SU-DHL-6 (cell line): ENCODE data around the gene FANCC.

ENCODE experiments used
- CTCF ChIP-seq: fragments of 200-600 bp; sonication (generic); IDR thresholded peaks from one replicate; pipeline ENCODE4 v1.5.1; 2017; ENCODE audit warnings: antibody characterized with exemption, mild to moderate bottlenecking, low read length, moderate library complexity; ENCODE audit not compliant: insufficient read depth, poor library complexity, severe bottlenecking
- EZH2phosphoT487 ChIP-seq: fragments of 200-600 bp; sonication (generic), shearing (Covaris generic); conservative IDR thresholded peaks from 2 replicates; pipeline ENCODE4 v1.6.1; 2018; ENCODE audit warnings: mild to moderate bottlenecking, antibody characterized with exemption, low read length, moderate library complexity, mixed read lengths

DNA sequence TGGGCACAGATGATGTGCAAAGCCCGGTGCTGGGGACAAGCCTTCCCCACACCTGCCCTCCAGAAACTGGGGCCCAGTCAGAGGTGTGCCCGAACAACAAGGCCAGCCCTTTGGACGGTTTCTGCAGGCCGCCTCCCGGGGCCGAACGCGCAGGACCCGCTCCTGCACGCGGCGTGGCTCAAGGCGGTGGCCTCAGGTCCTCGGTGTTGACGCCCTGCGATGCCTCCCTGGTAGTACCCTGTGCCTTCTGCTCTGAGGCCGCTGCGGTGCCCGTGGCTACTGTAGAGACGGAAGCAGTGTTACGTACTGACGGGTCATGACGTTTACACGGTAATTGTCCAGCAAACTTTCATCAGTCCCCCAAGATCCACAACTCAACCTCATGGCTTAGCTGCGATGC lies 33.5 kb upstream of the FANCC start:
- TF ChIP-seq CTCF: no peak
- TF ChIP-seq EZH2phosphoT487: no peak
